ENCODE data around the gene HPN. TPM values are rescaled to one million over a fixed set of nuclear protein-coding genes. Genes with fewer than 3 reads are reported as not detected.

HPN gene
- total and polyA plus RNA-seq, 2 experiments from 2014 or later = 14.0 to 17.4 TPM

- TF ChIP-seq REST (IDR thresholded peaks at IDR 0.05; ENCODE audit: unreplicated experiment) = no peak
- TF ChIP-seq CREB1 (CRISPR knock-in tag; IDR thresholded peaks at IDR 0.05; ENCODE audit: low read depth) = no peak
- TF ChIP-seq CTCF (conservative IDR thresholded peaks at IDR 0.05; ENCODE audit: low read depth in 2 of 2) = no peak
- no peak for TF ChIP-seq EZH2phosphoT487 (IDR thresholded peaks at IDR 0.05; ENCODE audit: unreplicated experiment)
- TF ChIP-seq NANOG (IDR thresholded peaks at IDR 0.05; ENCODE audit: borderline replicate concordance) = no peak
- no peak for TF ChIP-seq EZH2 (IDR thresholded peaks at IDR 0.05; ENCODE audit: low read depth, unreplicated experiment)
- TF ChIP-seq ZNF331 (CRISPR knock-in tag; IDR thresholded peaks at IDR 0.05; ENCODE audit: low read depth) = no peak
- TF ChIP-seq JUNB (IDR thresholded peaks at IDR 0.05; ENCODE audit: unreplicated experiment) = no peak
Measured at GRCh38 chr19:35059799-35060091, 18.2 kb downstream of the HPN start (continued).

GRCh38 chr19:35060160-35060855 is 18.8 kb downstream of the HPN start:
- no peak overlapping the region for H3K4me3 Mint-ChIP-seq
- no peak for ATAC-seq
- H3K27me3 ChIP-seq (ENCODE audit: insufficient read depth) = peaks cover 6% of the 10 kb centered on the region; the same call in 1 of the 2 replicates
- TF ChIP-seq REST (IDR thresholded peaks at IDR 0.05; ENCODE audit: unreplicated experiment) = no peak
- no peak for TF ChIP-seq STAT1 (IDR thresholded peaks at IDR 0.05; ENCODE audit: unreplicated experiment)
- no peak; the same call in 1 of the 2 replicates for TF ChIP-seq POLR2AphosphoS5 (IDR thresholded peaks at IDR 0.05; ENCODE audit: low read depth)
- TF ChIP-seq NANOG (IDR thresholded peaks at IDR 0.05; ENCODE audit: borderline replicate concordance) = no peak
- no peak for TF ChIP-seq JUNB (IDR thresholded peaks at IDR 0.05; ENCODE audit: unreplicated experiment)

More at GRCh38 chr19:35060160-35060855, 18.8 kb downstream of the HPN start:
- H3K4me1 Mint-ChIP-seq = peaks cover 16% of the 10 kb centered on the region
- no peak for DNase-seq (ENCODE audit: low spot score)
- Histone ChIP-seq H3K27ac (ENCODE audit: low read depth) (no peak overlapping the region), H3K4me2 (no peak overlapping the region), H3K79me2 (replicated peaks; ENCODE audit: insufficient read depth) (no peaks in the 10 kb centered on the region), H2AFZ (no peak overlapping the region), H3K9me2 (ENCODE audit: insufficient read depth) (no peaks in the 10 kb centered on the region), H3K4me1 (ENCODE audit: insufficient read depth) (peaks cover 5% of the 10 kb centered on the region; the same call in 1 of the 2 replicates), H4K20me1 (replicated peaks; ENCODE audit: insufficient read depth) (no peaks in the 10 kb centered on the region), H3K4me3 (no peak overlapping the region), H3K36me3 (ENCODE audit: insufficient read depth) (no peaks in the 10 kb centered on the region), H3F3A (replicated peaks; ENCODE audit: low read depth) (no peaks in the 10 kb centered on the region; the same call in 1 of the 2 replicates)
- no peaks in the 10 kb centered on the region; the same call in 2 of the 3 replicates for H3K9me3 Mint-ChIP-seq
- peaks cover 21% of the 10 kb centered on the region for H3K27me3 Mint-ChIP-seq (ENCODE audit: insufficient read depth, low read depth, poor library complexity)
- H3K27ac Mint-ChIP-seq = no peak overlapping the region
- H3K36me3 Mint-ChIP-seq (ENCODE audit: low read depth) = no peaks in the 10 kb centered on the region; the same call in 2 of the 3 replicates

Measured in GM23338 (cell line).